Measurements from ENCODE around the gene ARPC2.

DNA sequence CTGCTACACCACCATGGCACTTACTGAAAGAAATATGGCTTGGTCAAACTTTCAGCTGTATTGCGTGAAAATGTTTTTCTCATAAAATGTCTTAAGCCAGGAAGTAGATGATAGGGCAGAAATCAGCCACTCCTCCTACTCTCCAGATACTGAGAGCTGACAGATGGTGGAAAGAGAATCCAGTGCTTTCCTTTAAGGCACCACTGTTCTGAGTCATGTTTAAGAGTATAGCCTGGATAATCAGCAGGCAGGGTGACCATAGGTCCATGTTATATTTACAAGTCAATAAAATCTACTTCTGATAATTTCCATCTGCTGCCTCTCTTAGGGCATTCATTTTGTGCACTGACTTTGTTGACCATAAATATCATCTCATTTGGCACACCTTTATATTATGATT, 21.9 kb downstream of the ARPC2 start:
- TF ChIP-seq, protein P1, sequence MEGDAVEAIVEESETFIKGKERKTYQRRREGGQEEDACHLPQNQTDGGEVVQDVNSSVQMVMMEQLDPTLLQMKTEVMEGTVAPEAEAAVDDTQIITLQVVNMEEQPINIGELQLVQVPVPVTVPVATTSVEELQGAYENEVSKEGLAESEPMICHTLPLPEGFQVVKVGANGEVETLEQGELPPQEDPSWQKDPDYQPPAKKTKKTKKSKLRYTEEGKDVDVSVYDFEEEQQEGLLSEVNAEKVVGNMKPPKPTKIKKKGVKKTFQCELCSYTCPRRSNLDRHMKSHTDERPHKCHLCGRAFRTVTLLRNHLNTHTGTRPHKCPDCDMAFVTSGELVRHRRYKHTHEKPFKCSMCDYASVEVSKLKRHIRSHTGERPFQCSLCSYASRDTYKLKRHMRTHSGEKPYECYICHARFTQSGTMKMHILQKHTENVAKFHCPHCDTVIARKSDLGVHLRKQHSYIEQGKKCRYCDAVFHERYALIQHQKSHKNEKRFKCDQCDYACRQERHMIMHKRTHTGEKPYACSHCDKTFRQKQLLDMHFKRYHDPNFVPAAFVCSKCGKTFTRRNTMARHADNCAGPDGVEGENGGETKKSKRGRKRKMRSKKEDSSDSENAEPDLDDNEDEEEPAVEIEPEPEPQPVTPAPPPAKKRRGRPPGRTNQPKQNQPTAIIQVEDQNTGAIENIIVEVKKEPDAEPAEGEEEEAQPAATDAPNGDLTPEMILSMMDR (IDR thresholded peaks at IDR 0.05): no peak
- no peak for TF ChIP-seq POLR2A (IDR thresholded peaks at IDR 0.05)

All from stomach (tissue), 4 donors.